ENCODE results near the gene FBRSL1. TPM values are rescaled to one million over a fixed set of nuclear protein-coding genes. Genes with fewer than 3 reads are reported as not detected.

The FBRSL1 gene
- total and polyA plus RNA-seq, 11 donors, result 23.0 to 88.2 (median 40.0) TPM

- no peaks in the 10 kb centered on the region for H3K36me3 ChIP-seq
- H3K27me3 ChIP-seq, result peaks cover 0 to 37% (median 10%) of the 10 kb centered on the region in 9 donors
- no peak for ATAC-seq
- H3K27ac ChIP-seq, result no peak overlapping the region
- no peak overlapping the region for H3K4me3 ChIP-seq
- WGBS, 4 donors, result 82 to 87% (median 85%) methylated on average over 13 of the region's 13 CpGs
- no peaks in the 10 kb centered on the region for H3K9me3 ChIP-seq
- peak in 2 of 5 donors; percentile 3 to 7 for DNase-seq
- peaks cover 0 to 9% (median 0%) of the 10 kb centered on the region in 12 donors for H3K4me1 ChIP-seq
- TF ChIP-seq CTCF (IDR thresholded peaks at IDR 0.05), result no peak
- no peak for TF ChIP-seq POLR2A (IDR thresholded peaks at IDR 0.05)
- intact Hi-C loops (cut with DNase I), result no loop called here
Observed at GRCh38 chr12:132467511-132467910, 22.4 kb upstream of the FBRSL1 start.

DNA sequence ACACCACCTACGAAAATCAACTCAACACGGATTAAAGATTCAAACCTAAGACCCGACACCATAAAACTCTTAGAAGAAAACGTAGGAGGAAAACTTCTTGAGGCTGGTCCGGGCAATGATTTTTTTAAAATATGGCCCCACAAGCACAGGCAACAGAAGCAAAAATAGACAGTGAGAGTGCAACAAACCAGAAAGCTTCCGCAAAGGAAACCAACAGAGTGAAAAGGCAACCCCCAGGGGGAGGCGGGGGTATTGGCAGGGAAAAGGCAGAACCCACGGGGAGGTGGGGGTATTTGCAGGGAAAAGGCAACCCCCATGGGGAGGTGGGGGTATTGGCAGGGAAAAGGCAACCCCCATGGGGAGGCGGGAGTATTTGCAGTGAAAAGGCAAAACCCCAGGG is 20.5 kb upstream of the FBRSL1 start:
- Histone ChIP-seq H3K9me3 (no peaks in the 10 kb centered on the region), H3K36me3 (no peaks in the 10 kb centered on the region), H3K27me3 (peaks cover 0 to 37% (median 10%) of the 10 kb centered on the region in 9 donors), H3K4me1 (peaks cover 0 to 9% (median 0%) of the 10 kb centered on the region in 12 donors), H3K27ac (no peak overlapping the region), H3K4me3 (no peak overlapping the region)
- intact Hi-C loops (cut with DNase I), result no loop called here
- no peak for TF ChIP-seq POLR2A (IDR thresholded peaks at IDR 0.05)
- TF ChIP-seq CTCF (IDR thresholded peaks at IDR 0.05), result no peak
- no peak for ATAC-seq
- DNase-seq, result no peak
- WGBS, 4 donors, result 28 to 42% (median 33%) methylated on average over 9 of the region's 9 CpGs

- H3K4me3 ChIP-seq, result no peak overlapping the region
- H3K27ac ChIP-seq, result no peak overlapping the region
- 8 to 15% (median 13%) methylated on average over 2 to 3 of the region's 3 CpGs for WGBS, 4 donors
- H3K36me3 ChIP-seq, result no peaks in the 10 kb centered on the region
- ATAC-seq (no peak), DNase-seq (no peak)
- H3K9me3 ChIP-seq, result no peaks in the 10 kb centered on the region
- peaks cover 0 to 37% (median 10%) of the 10 kb centered on the region in 9 donors for H3K27me3 ChIP-seq
- peaks cover 0 to 9% (median 0%) of the 10 kb centered on the region in 12 donors for H3K4me1 ChIP-seq
- TF ChIP-seq CTCF (IDR thresholded peaks at IDR 0.05), result no peak
- TF ChIP-seq POLR2A (IDR thresholded peaks at IDR 0.05), result no peak
- intact Hi-C loops (cut with DNase I), result no loop called here
Observed at GRCh38 chr12:132470397-132470796, 19.6 kb upstream of the FBRSL1 start.

GRCh38 chr12:132471011-132471857 is 18.7 kb upstream of the FBRSL1 start:
- intact Hi-C loops (cut with DNase I), result no loop called here
- Histone ChIP-seq H3K4me1 (peaks cover 0 to 9% (median 0%) of the 10 kb centered on the region in 12 donors), H3K4me3 (no peak overlapping the region), H3K36me3 (no peaks in the 10 kb centered on the region), H3K27ac (no peak overlapping the region), H3K27me3 (peaks cover 0 to 33% (median 10%) of the 10 kb centered on the region in 9 donors), H3K9me3 (no peaks in the 10 kb centered on the region)
- WGBS, 4 donors, result 50 to 57% (median 53%) methylated on average over 18 of the region's 18 CpGs
- DNase-seq (peak in 3 of 5 donors; percentile 24 to 55 (median 30)), ATAC-seq (peak; percentile 87 to 93 (median 91))
- TF ChIP-seq POLR2A (IDR thresholded peaks at IDR 0.05), result no peak
- TF ChIP-seq CTCF (IDR thresholded peaks at IDR 0.05), result no peak

All from heart left ventricle (tissue), 16 donors.